ENCODE data around the gene PRELP. TPM values are rescaled to one million over a fixed set of nuclear protein-coding genes. Genes with fewer than 3 reads are reported as not detected.
A peak's percentile ranks its signal among the peaks of the same experiment; 100 is the strongest.

PRELP gene
- total and polyA plus RNA-seq, 4 donors: 0.09 to 5.8 (median 3.6) TPM

GRCh38 chr1:203480525-203481084 lies 5.0 kb downstream of the PRELP start:
- Histone ChIP-seq H3K27me3 (ENCODE audit: control insufficient read depth in 4 of 4, insufficient read depth in 4 of 4, low read length in 3 of 4) (peaks cover 0 to 3% (median 1%) of the 10 kb centered on the region in 4 donors), H3K9ac (ENCODE audit: low read depth in 1 of 2, low read length in 2 of 2) (no peak overlapping the region), H3K4me1 (ENCODE audit: control insufficient read depth in 4 of 4, insufficient read depth in 4 of 4, low read length in 3 of 4) (no peaks in the 10 kb centered on the region), H3K4me3 (ENCODE audit: low read depth in 1 of 3, low read length in 3 of 3) (no peak overlapping the region), H3K36me3 (ENCODE audit: control insufficient read depth in 4 of 4, insufficient read depth in 3 of 4, low read depth in 1 of 4, low read length in 3 of 4) (no peaks in the 10 kb centered on the region), H3K9me3 (ENCODE audit: control insufficient read depth in 4 of 4, low read length in 3 of 4) (no peaks in the 10 kb centered on the region), H3K27ac (ENCODE audit: low read depth in 1 of 2, low read length in 2 of 2) (peak overlapping the region in 1 of 2 donors; percentile 56)
- peak; percentile 54 for DNase-seq (ENCODE audit: low spot score)
- 47% methylated on average over 6 of the region's 6 CpGs for WGBS
- TF ChIP-seq NR2F2 (IDR thresholded peaks at IDR 0.05) (peak; percentile 78), HNF4G (IDR thresholded peaks at IDR 0.05) (no peak), RXRA (IDR thresholded peaks at IDR 0.05) (peak in 1 of 2 donors; percentile 21), RAD21 (IDR thresholded peaks at IDR 0.05) (peak in 1 of 2 donors; percentile 8), REST (IDR thresholded peaks at IDR 0.05) (no peak)

- H3K9ac ChIP-seq (ENCODE audit: low read depth in 1 of 2, low read length in 2 of 2): no peak overlapping the region
- TF ChIP-seq FOXA2 (IDR thresholded peaks at IDR 0.05) (no peak), CTCF (IDR thresholded peaks at IDR 0.05; ENCODE audit: low read depth, low read length, missing input control) (no peak), SP1 (IDR thresholded peaks at IDR 0.05) (no peak), HNF4G (IDR thresholded peaks at IDR 0.05) (no peak), HNF4A (conservative IDR thresholded peaks at IDR 0.05) (no peak), FOXA1 (IDR thresholded peaks at IDR 0.05) (no peak), ATF3 (IDR thresholded peaks at IDR 0.05) (no peak), NR2F2 (IDR thresholded peaks at IDR 0.05) (no peak), TAF1 (conservative IDR thresholded peaks at IDR 0.05) (no peak), YY1 (IDR thresholded peaks at IDR 0.05) (no peak), JUND (IDR thresholded peaks at IDR 0.05) (no peak), RXRA (IDR thresholded peaks at IDR 0.05) (no peak), RAD21 (IDR thresholded peaks at IDR 0.05) (no peak), MAX (IDR thresholded peaks at IDR 0.05) (no peak), GABPA (IDR thresholded peaks at IDR 0.05 in 1 of 2, conservative IDR thresholded peaks at IDR 0.05 in 1 of 2) (no peak), ZBTB33 (IDR thresholded peaks at IDR 0.05) (no peak), REST (IDR thresholded peaks at IDR 0.05) (no peak), EGR1 (IDR thresholded peaks at IDR 0.05; ENCODE audit: low read depth in 2 of 2) (no peak)
- DNase-seq (ENCODE audit: low spot score): no peak
- H3K36me3 ChIP-seq (ENCODE audit: control insufficient read depth in 4 of 4, insufficient read depth in 3 of 4, low read depth in 1 of 4, low read length in 3 of 4): no peaks in the 10 kb centered on the region
- no peaks in the 10 kb centered on the region for H3K4me1 ChIP-seq (ENCODE audit: control insufficient read depth in 4 of 4, insufficient read depth in 4 of 4, low read length in 3 of 4)
- H3K9me3 ChIP-seq (ENCODE audit: control insufficient read depth in 4 of 4, low read length in 3 of 4): no peaks in the 10 kb centered on the region
- H3K4me3 ChIP-seq (ENCODE audit: low read depth in 1 of 3, low read length in 3 of 3): no peak overlapping the region
- peaks cover 0 to 3% (median 1%) of the 10 kb centered on the region in 4 donors for H3K27me3 ChIP-seq (ENCODE audit: control insufficient read depth in 4 of 4, insufficient read depth in 4 of 4, low read length in 3 of 4)
- H3K27ac ChIP-seq (ENCODE audit: low read depth in 1 of 2, low read length in 2 of 2): peak overlapping the region in 1 of 2 donors; percentile 35
- 76% methylated on average over 1 of the region's 1 CpG for WGBS
Observed at GRCh38 chr1:203481196-203481595, 5.6 kb downstream of the PRELP start.

Measured in liver (tissue), 9 donors.